T-helper 2 cell treated with Interferon-gamma antibody and Interleukin-4, amounts not matched to agents 100 ng/mL and 5 ng/mL, for 36 hours (primary cell): Measurements from ENCODE around the gene FGFR3. TPM values are rescaled to one million over a fixed set of nuclear protein-coding genes. Genes with fewer than 3 reads are reported as not detected.

ENCODE experiments used
- intact Hi-C: fragments of 100-400 bp; cut with micrococcal nuclease; formaldehyde crosslinking; loops from one replicate; pipeline ENCODE4 v1.15.1; 2023
- total RNA-seq: library from RNA; stranded (reverse); gene quantifications from 2 replicates; pipeline ENCODE4 v1.2.3, GENCODE V29; 2022

Gene FGFR3
- total RNA-seq, 1 donor from 2014 or later = 0.91 TPM

GRCh38 chr4:1813231-1813630 is 20.1 kb downstream of the FGFR3 start:
- intact Hi-C loops = no loop called here

- intact Hi-C loops = no loop called here
These were observed 20.8 kb downstream of the FGFR3 start for GRCh38 chr4:1813915-1814314.

- intact Hi-C loops = no loop called here
These were observed 21.4 kb downstream of the FGFR3 start for GRCh38 chr4:1814453-1814852.

DNA sequence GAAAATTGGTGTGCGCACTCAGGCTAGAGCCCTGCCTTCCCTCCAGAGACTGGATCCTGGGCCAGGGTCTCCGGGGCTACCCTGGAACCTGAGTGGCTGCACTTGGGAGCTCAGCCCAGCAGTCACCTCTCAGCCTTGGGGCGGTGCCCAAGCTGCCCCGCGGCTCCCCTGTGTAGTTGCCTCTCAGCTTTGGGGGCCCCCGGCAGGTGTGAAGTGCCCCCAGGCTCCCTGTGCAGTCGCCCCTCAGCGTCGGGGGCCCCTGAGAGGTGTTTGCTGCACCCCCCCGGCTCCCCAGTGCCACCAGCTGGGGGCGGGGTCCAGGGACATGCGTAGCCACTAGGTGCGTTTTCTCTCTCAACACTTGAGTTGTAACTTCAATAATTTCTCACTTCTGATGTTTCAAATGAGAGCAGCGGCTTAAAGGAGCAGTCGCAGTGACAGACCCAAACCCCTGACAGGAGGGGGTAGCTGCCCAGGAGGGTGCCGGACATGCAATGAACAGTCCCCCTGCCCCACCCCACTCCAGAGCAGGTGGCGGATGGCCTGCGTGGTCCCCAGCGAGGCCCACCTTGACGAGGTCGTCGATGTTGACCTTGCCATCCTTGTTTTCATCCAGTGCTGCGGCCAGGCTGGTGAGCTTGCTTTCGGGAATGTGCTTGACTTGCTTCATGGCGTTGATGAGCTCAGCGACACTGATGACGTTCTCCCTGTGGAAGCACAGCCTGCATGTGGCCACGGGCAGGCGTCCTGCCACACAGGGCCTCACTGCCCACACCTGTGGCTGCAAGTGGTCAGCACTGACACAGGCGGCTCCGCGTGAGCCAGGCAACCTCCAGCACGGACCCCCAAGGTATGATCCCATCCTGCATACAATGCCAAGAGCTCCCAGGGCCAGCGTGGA is 22.3 kb downstream of the FGFR3 start:
- intact Hi-C loops = no loop called here

DNA sequence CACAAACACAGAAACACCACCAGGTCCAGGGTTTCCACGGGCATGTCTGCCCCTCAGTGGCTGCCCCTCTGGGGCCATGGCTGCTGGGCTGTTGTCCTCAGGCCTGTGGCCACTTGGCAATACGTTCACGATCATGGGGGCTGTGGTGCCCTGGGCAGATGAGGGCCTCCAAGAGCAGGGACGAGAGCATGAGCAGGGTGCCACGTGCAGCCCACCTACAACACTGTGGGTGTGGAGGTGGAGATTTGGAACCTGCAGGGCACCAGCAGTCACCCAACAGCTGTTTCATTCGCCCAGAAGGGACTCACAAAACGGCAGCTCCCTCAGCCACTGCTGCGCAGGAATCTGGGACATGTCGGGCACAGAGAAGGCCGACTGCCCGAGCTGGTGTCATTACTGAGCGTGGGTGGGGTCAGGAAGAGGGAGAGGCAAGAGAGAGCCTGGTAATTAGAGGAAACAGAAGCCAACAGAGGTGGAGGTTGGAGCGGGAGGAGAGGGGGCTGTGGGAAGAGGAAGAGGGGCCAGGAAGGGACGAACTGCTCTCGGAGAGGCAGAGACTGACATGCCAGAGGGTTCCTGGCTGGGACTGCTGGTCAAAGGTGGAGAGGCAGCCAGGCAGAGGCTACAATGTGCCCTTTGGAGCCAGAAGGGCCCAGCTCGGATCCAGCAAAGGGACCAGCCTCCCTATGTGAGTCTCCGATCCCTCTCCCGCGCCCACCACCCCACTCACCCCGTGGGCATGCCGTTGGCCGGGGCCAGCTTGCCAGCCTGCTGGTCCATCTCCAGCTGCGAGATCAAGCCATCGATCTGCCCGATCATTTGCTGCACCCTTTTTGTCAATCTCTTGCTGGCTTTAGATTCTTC is 23.1 kb downstream of the FGFR3 start:
- intact Hi-C loops = no loop called here

DNA sequence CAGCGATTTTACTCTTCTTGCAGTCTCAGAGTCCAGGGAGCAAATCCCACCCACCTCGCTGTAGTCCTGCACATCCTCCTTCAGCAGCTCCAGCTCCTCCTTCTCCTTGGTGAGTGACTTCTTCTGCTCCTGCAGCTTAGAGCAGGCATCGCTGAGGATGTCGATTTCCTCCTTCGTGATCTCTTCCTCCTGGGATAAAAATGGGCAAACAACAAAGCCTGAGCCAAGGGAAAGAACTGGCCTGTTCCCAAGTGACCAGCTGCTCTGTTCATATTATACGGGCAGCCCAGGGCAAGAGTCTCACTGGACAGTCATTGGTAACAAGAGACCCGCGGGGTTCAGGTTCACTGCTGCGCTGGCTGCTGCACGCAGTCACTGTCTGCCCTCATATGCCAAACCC is 26.2 kb downstream of the FGFR3 start:
- intact Hi-C loops = no loop called here

GRCh38 chr4:1819816-1820215 is 26.7 kb downstream of the FGFR3 start:
- intact Hi-C loops = no loop called here

DNA sequence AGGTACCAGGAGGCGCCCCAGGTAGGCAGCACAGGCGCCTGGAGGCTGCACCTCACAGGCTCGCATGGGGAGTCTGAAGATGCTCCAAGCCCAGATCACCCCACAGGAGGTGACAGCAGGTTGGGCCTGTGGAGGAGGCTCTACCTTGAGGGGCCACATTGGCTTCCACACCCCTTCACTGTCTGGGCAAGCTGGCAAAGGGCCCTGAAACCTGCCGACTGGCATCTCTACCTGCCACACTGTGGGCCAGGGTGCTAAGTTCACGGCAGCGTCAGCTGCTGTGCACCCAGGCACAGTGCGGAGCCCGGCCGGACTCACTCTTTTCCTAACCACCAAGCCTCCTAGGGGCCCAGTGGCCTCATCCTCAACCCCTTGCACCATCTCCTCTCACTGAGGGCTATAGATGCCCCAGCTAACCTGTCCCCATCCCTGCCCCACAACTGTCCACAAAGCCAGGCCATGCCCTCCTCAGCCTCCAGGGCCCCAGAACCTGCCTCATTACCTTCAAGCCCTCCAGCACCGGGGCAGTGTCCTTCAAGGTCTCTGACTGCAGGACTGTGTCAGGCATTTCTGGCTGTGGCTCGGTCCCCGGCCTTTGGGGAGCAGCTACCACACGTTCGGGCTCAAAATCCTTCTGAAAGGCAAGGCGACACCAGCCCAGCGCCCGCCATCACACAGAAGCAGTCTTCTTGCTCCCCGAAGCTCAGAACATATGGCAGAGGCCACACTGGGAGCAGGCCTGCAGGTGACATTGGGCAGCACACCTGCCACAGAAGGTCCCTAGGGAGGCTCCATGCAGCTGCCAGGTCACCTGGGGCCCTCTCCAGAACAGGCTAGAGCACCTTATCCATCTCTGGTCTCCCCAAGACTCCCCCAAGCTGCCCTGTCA is 28.8 kb downstream of the FGFR3 start:
- intact Hi-C loops = no loop called here

GRCh38 chr4:1822568-1823544 is 29.8 kb downstream of the FGFR3 start:
- intact Hi-C loops = no loop called here

- intact Hi-C loops = no loop called here
These were observed 30.4 kb downstream of the FGFR3 start for GRCh38 chr4:1823545-1823932.

- intact Hi-C loops = no loop called here
These were observed 31.7 kb downstream of the FGFR3 start for GRCh38 chr4:1824746-1825145.

GRCh38 chr4:1825326-1825725 is 32.2 kb downstream of the FGFR3 start:
- intact Hi-C loops = no loop called here

DNA sequence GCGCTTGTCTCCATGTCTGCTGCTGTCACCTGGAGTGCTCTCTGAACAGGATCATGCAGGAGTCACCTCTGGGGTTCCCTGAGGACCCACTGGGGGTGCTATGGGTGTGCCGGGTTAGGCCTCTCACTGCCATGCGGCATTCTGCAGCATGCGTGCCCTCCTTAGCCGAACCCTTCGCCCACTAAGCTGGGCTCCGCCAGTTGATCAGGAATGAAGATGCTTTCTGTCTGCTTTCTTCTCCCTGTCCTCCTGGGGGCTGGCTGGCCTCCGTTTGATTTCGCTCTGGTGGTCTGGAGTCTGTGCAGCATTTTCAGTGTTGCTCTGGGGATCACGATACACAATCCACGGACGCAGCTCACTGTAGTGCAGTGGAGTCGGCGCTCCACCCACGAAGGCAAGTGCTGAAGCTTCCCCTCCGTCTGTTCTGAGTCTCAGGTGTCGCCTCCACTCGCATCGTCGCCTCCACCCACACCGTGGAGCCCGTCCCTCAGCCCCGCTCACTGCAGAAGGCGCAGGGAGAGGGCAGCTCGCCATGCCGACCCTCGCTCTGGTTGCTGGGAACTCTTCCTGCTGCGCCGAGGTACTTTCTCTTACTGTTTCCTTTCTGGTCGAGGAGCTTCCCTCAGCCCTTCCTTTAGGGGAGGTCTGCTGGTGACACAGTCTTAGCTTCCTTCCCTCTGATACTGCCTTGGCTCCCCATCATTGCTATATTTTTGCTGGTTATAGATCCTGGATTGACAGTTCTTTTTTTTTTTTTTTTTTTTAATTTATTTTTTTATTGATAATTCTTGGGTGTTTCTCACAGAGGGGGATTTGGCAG is 33.6 kb downstream of the FGFR3 start:
- intact Hi-C loops = no loop called here

GRCh38 chr4:1830234-1830633 is 37.1 kb downstream of the FGFR3 start:
- intact Hi-C loops = no loop called here

DNA sequence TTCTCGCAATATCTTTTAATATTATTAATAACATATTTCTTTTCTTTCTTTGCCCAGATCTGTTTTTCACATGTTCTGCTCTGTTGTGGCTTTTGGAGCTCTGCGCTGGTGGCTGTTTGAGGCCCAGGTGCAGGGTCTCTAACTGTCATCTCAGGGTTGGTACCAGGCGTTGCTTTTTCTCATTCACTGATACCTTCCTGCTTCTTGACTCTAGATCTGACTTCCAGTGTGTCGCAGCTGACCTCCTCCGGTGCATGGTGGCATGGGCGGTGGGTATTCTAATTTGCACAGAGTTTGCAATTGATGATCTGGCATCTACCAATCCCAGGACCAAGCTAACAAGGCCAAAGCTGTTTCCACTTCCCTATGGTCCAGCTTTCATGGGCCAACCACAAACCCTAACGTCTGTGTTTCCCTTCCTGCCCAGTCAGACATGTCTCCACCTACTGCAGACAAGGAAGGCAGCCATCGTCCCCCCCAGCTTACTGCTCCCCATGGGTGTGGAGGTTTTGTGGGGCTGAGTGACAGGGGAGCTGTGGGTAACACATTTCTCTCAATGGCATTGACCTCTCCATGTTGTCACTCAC is 37.6 kb downstream of the FGFR3 start:
- intact Hi-C loops = no loop called here

GRCh38 chr4:1831331-1831730 is 38.2 kb downstream of the FGFR3 start:
- intact Hi-C loops = no loop called here

DNA sequence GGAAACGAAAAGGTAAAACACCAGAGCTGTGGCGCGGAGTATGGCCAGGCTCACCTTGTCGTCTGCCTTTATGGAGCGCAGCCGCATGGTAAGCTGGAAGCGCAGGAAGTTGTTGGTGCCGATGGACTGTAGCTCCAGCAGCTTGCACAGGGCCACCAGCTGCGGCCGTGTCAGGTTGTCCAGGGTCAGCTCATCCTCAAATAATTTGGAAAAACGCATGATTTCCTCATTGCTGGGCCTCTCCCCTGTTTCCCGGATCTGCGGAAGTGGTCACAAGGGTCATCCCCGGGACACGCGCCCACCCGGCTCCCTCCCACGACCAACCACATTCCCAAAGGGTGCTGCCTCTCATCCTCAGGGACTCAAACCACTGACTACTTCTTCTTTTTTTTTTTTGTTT is 39.6 kb downstream of the FGFR3 start:
- intact Hi-C loops = no loop called here

- intact Hi-C loops = no loop called here
These were observed 40.4 kb downstream of the FGFR3 start for GRCh38 chr4:1833307-1834046.
